ENCODE data around the gene TANGO2. TPM values are rescaled to one million over a fixed set of nuclear protein-coding genes. Genes with fewer than 3 reads are reported as not detected.

Gene TANGO2
- total RNA-seq, 1 experiment from 2014 or later, result 14.6 TPM

DNA sequence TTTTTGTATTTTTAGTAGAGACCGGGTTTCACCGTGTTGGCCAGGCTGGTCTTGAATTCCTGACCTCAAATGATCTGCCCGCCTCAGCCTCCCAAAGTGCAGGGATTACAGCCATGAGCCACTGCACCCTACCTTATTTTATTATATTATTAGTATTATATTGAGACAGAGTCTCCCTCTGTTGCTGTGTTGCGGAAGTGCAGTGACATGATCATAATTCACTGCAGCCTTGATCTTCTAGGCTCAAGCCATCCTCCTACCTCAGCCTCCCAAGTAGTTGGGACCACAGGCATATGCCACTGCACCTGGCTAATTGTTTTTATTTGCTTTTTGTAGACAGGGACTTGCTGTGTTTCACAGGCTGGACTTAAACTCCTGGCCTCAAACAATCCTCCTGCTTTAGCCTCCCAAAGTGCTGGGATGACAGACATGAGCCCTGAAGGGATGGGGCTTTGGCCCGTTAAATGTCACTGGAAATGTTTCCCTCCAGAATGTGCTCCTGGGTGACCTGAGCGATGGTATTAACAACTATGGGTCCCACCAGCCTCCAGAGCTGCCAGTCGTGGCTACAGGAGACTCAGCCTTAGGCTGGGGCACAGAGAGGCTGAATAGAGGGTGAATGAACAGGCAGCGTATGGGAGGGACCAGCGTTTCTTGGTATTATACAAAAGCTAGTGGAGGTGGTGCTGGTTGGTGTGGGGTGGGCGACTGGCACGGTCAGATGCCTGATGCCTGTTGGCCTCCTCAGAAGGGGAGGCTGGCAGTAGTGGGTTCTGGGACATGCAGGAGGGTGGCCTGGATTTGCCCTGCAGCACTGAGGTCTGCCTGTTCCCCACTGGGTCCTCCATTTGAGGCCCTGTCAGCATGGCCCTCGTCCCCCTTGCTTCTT lies 7.3 kb downstream of the TANGO2 start:
- peak; percentile 15 for DNase-seq
- no peaks in the 10 kb centered on the region for H3K9me3 Mint-ChIP-seq
- H3K36me3 Mint-ChIP-seq (ENCODE audit: insufficient read depth in 1 of 3, low read depth in 3 of 3), result no peaks in the 10 kb centered on the region; a peak in 1 of 7 replicates
- no peak overlapping the region for H4K5ac ChIP-seq (ENCODE audit: insufficient read length, low read depth, low read length)
- no peaks in the 10 kb centered on the region for H3K79me1 ChIP-seq (ENCODE audit: insufficient read depth, low read depth, low read length, poor library complexity, severe bottlenecking)
- no peak overlapping the region for H2BK20ac ChIP-seq (ENCODE audit: low read depth, low read length, poor library complexity, severe bottlenecking)
- H3K18ac ChIP-seq (ENCODE audit: insufficient read length, low read depth, low read length), result no peak overlapping the region
- TF ChIP-seq, protein P1, sequence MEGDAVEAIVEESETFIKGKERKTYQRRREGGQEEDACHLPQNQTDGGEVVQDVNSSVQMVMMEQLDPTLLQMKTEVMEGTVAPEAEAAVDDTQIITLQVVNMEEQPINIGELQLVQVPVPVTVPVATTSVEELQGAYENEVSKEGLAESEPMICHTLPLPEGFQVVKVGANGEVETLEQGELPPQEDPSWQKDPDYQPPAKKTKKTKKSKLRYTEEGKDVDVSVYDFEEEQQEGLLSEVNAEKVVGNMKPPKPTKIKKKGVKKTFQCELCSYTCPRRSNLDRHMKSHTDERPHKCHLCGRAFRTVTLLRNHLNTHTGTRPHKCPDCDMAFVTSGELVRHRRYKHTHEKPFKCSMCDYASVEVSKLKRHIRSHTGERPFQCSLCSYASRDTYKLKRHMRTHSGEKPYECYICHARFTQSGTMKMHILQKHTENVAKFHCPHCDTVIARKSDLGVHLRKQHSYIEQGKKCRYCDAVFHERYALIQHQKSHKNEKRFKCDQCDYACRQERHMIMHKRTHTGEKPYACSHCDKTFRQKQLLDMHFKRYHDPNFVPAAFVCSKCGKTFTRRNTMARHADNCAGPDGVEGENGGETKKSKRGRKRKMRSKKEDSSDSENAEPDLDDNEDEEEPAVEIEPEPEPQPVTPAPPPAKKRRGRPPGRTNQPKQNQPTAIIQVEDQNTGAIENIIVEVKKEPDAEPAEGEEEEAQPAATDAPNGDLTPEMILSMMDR (conservative IDR thresholded peaks at IDR 0.05), result peak; percentile 45
- H2BK120ac ChIP-seq (ENCODE audit: low read depth, low read length, poor library complexity, severe bottlenecking), result no peak overlapping the region
- H2BK5ac ChIP-seq (ENCODE audit: insufficient read length, low read length), result no peak overlapping the region
- H2AFZ ChIP-seq (ENCODE audit: low read length), result no peak overlapping the region
- no peak overlapping the region for H2BK12ac ChIP-seq (ENCODE audit: insufficient read length, low read depth, low read length)
- WGBS (ENCODE audit: extremely low coverage, insufficient read length, low lambda C conversion rate), result no CpG with 5 or more reads among the region's 12 CpGs
- no peaks in the 10 kb centered on the region for H3K79me2 ChIP-seq (ENCODE audit: insufficient read depth, low read length)
- H2BK15ac ChIP-seq (ENCODE audit: low read depth, low read length), result no peak overlapping the region
- no peak overlapping the region for H3K23ac ChIP-seq (ENCODE audit: insufficient read length, low read depth, low read length)
- H3K9ac ChIP-seq (ENCODE audit: extremely low read depth, insufficient read length, low read length), result no peak overlapping the region
- peaks cover 0 to 4% of the 10 kb centered on the region in 2 experiments; a peak in 1 of 4 replicates for H3K4me1 Mint-ChIP-seq
- no peak overlapping the region for H3K4ac ChIP-seq (ENCODE audit: low read depth, low read length)
- H3K9me3 ChIP-seq (ENCODE audit: control insufficient read depth, low read depth, low read length), result no peaks in the 10 kb centered on the region
- no peaks in the 10 kb centered on the region for H4K20me1 ChIP-seq (ENCODE audit: control insufficient read depth, insufficient read depth, insufficient read length)
- no peaks in the 10 kb centered on the region for H3K4me1 ChIP-seq (ENCODE audit: insufficient read depth, low read length)
- H3K27ac Mint-ChIP-seq, result peak overlapping the region in 1 of 3 experiments; percentile 52; a peak in 1 of 7 replicates
- no peak overlapping the region for H3K27ac ChIP-seq (ENCODE audit: insufficient read length, low read depth, low read length)
- H3K27me3 ChIP-seq (ENCODE audit: insufficient read depth, low read length), result no peaks in the 10 kb centered on the region
- H3T11ph ChIP-seq (ENCODE audit: low read length), result no peak overlapping the region
- no peak overlapping the region for H3K4me2 ChIP-seq (ENCODE audit: insufficient read depth, insufficient read length, low read length)
- no peak overlapping the region for H4K91ac ChIP-seq (ENCODE audit: insufficient read length, low read depth, low read length)
- no peak overlapping the region for H4K8ac ChIP-seq (replicated peaks; ENCODE audit: insufficient read length, low read depth, low read length)
- H2AK5ac ChIP-seq (ENCODE audit: insufficient read length, low read length), result no peak overlapping the region
- H3K23me2 ChIP-seq (ENCODE audit: insufficient read length, low read depth, low read length, poor library complexity, severe bottlenecking), result no peaks in the 10 kb centered on the region
- no peaks in the 10 kb centered on the region; the same call in 1 of the 2 replicates for H3K27me3 Mint-ChIP-seq (ENCODE audit: low read depth)
- no peak overlapping the region for H3K4me3 Mint-ChIP-seq
- no peak overlapping the region for H3K14ac ChIP-seq (ENCODE audit: insufficient read depth, low read length)
- H3K56ac ChIP-seq (ENCODE audit: insufficient read length, low read depth, low read length), result no peak overlapping the region
